Endodermal cell (in vitro differentiated cells): Measurements from ENCODE around the gene GKN2. TPM values are rescaled to one million over a fixed set of nuclear protein-coding genes. Genes with fewer than 3 reads are reported as not detected.

Experiments
- DNase-seq: peaks from one replicate; pipeline ENCODE4 v3.0.0-alpha.2; 2017
- H3K27ac ChIP-seq: 2 replicates; pipeline ENCODE4 v1.5.1; 2013; ENCODE audit warnings: mild to moderate bottlenecking, low read depth, low read length, moderate library complexity
- H3K27me3 ChIP-seq: 2 replicates; pipeline ENCODE4 v1.6.1; 2013; ENCODE audit warnings: mild to moderate bottlenecking, low read length, moderate library complexity; ENCODE audit not compliant: insufficient read depth, control insufficient read depth, poor library complexity, severe bottlenecking
- H3K36me3 ChIP-seq: 2 replicates; pipeline ENCODE4 v1.7.0; 2013; ENCODE audit warnings: mild to moderate bottlenecking, low read length, moderate library complexity; ENCODE audit not compliant: control insufficient read depth, insufficient read depth
- H3K4me1 ChIP-seq: one replicate; pipeline ENCODE4 v1.7.0; 2013; ENCODE audit warnings: low read length; ENCODE audit not compliant: control insufficient read depth, insufficient read depth
- H3K4me3 ChIP-seq: 2 replicates; pipeline ENCODE4 v1.5.1; 2013; ENCODE audit warnings: mild to moderate bottlenecking, low read length, moderate library complexity
- H3K9ac ChIP-seq: 2 replicates; pipeline ENCODE4 v1.6.1; 2013; ENCODE audit warnings: mild to moderate bottlenecking, low read length, moderate library complexity; ENCODE audit not compliant: poor library complexity, severe bottlenecking; ENCODE audit errors: extremely low read depth
- H3K9me3 ChIP-seq: 2 replicates; pipeline ENCODE4 v1.6.1; 2013; ENCODE audit warnings: mild to moderate bottlenecking, low read length, moderate library complexity; ENCODE audit not compliant: control insufficient read depth
- H3K27ac Mint-ChIP-seq: 2 replicates; pipeline ENCODE4 v1.8.0; 2020; ENCODE audit warnings: mixed read lengths
- H3K27me3 Mint-ChIP-seq: 2 replicates; pipeline ENCODE4 v1.8.0; 2021; ENCODE audit warnings: mild to moderate bottlenecking, mixed read lengths; ENCODE audit not compliant: insufficient read depth
- H3K36me3 Mint-ChIP-seq: 2 replicates; pipeline ENCODE4 v1.8.0; 2020; ENCODE audit warnings: low read depth, mixed read lengths
- H3K4me1 Mint-ChIP-seq: 2 replicates; pipeline ENCODE4 v1.8.0; 2020; ENCODE audit warnings: mixed read lengths
- H3K4me3 Mint-ChIP-seq: 2 replicates; pipeline ENCODE4 v1.8.0; 2020; ENCODE audit warnings: mild to moderate bottlenecking, moderate library complexity, mixed read lengths
- H3K9me3 Mint-ChIP-seq: 2 replicates; pipeline ENCODE4 v1.8.0; 2020; ENCODE audit warnings: mild to moderate bottlenecking, mixed read lengths
- CTCF ChIP-seq: fragments of 200-600 bp; sonication (generic); conservative IDR thresholded peaks from 2 replicates; pipeline ENCODE4 v1.5.0; 2021; ENCODE audit warnings: antibody characterized with exemption, mild to moderate bottlenecking
- WGBS, 2 experiments: methylation state at CpG; one replicate each; pipeline versions ENCODE4 v1.1.5 to v1.1.7; 2013; ENCODE audit warnings: missing lambda C conversion rate in 2 of 2, mixed read lengths in 1 of 2; ENCODE audit not compliant: insufficient coverage in 1 of 2, insufficient read length in 1 of 2; 5-methylcytosine and 5-hydroxymethylcytosine counted together
- total RNA-seq, 2 donors: library from RNA; stranded (reverse); fragmentation: NEBNext Ultra II Directional in 1 of 2; extraction: Animal tissue kit (Norgen Biotek cat#: 25700) in 1 of 2; gene quantifications; 2 replicates in 1 of 2; 3 replicates in 1 of 2; pipeline ENCODE4 v1.2.1, GENCODE V29; 2021

GKN2 gene
- total RNA-seq, 2 donors from 2014 or later, result not detected

GRCh38 chr2:68920481-68921170 lies 32.1 kb downstream of the GKN2 start:
- H3K4me3 Mint-ChIP-seq, result no peak overlapping the region
- Histone ChIP-seq H3K27me3 (no peaks in the 10 kb centered on the region), H3K9ac (no peak overlapping the region), H3K9me3 (no peaks in the 10 kb centered on the region), H3K4me1 (no peaks in the 10 kb centered on the region), H3K36me3 (no peaks in the 10 kb centered on the region), H3K27ac (no peak overlapping the region), H3K4me3 (no peak overlapping the region)
- H3K27me3 Mint-ChIP-seq, result no peaks in the 10 kb centered on the region
- no peak for TF ChIP-seq CTCF
- peaks cover 4% of the 10 kb centered on the region for H3K4me1 Mint-ChIP-seq
- DNase-seq, result no peak
- 90 to 95% methylated on average over 5 to 6 of the region's 6 CpGs for WGBS, 2 experiments
- H3K36me3 Mint-ChIP-seq, result no peaks in the 10 kb centered on the region
- no peak overlapping the region for H3K27ac Mint-ChIP-seq
- H3K9me3 Mint-ChIP-seq, result no peaks in the 10 kb centered on the region

GRCh38 chr2:68918497-68918896 lies 34.2 kb downstream of the GKN2 start:
- H3K9me3 ChIP-seq, result no peaks in the 10 kb centered on the region
- DNase-seq, result no peak
- 93% methylated on average over 7 of the region's 7 CpGs for WGBS, 2 experiments
- no peaks in the 10 kb centered on the region for H3K9me3 Mint-ChIP-seq
- H3K27ac ChIP-seq, result no peak overlapping the region
- no peak overlapping the region for H3K27ac Mint-ChIP-seq
- peaks cover 8% of the 10 kb centered on the region for H3K4me1 Mint-ChIP-seq
- no peaks in the 10 kb centered on the region for H3K4me1 ChIP-seq
- H3K9ac ChIP-seq, result no peak overlapping the region
- no peaks in the 10 kb centered on the region for H3K36me3 Mint-ChIP-seq
- H3K27me3 Mint-ChIP-seq, result no peaks in the 10 kb centered on the region
- H3K36me3 ChIP-seq, result no peaks in the 10 kb centered on the region
- no peak overlapping the region for H3K4me3 ChIP-seq
- H3K4me3 Mint-ChIP-seq, result no peak overlapping the region
- no peaks in the 10 kb centered on the region for H3K27me3 ChIP-seq
- TF ChIP-seq CTCF, result no peak

- no peak for TF ChIP-seq CTCF
- Histone ChIP-seq H3K27me3 (no peaks in the 10 kb centered on the region), H3K4me1 (no peaks in the 10 kb centered on the region), H3K9me3 (no peaks in the 10 kb centered on the region), H3K9ac (no peak overlapping the region), H3K36me3 (no peaks in the 10 kb centered on the region), H3K4me3 (no peak overlapping the region), H3K27ac (no peak overlapping the region)
- H3K36me3 Mint-ChIP-seq, result no peaks in the 10 kb centered on the region
- no peak overlapping the region for H3K4me3 Mint-ChIP-seq
- H3K27me3 Mint-ChIP-seq, result no peaks in the 10 kb centered on the region
- whole genome bisulfite sequencing, 2 experiments, result 83 to 100% methylated on average over 2 to 3 of the region's 3 CpGs
- H3K4me1 Mint-ChIP-seq, result peaks cover 8% of the 10 kb centered on the region
- H3K9me3 Mint-ChIP-seq, result no peaks in the 10 kb centered on the region
- no peak overlapping the region for H3K27ac Mint-ChIP-seq
- no peak for DNase-seq
These were observed 35.5 kb downstream of the GKN2 start for GRCh38 chr2:68917034-68917718.
